GM12878 (cell line): Measurements from ENCODE around the gene CTNNA2. TPM values are rescaled to one million over a fixed set of nuclear protein-coding genes. Genes with fewer than 3 reads are reported as not detected.

Source experiments
- ATAC-seq: fragments of 200-7000 bp; cut with Tn5 transposase; 3 replicates; pipeline ENCODE4 v1.9.1; 2020; ENCODE audit warnings: mild to moderate bottlenecking, moderate library complexity
- BruUV-seq: library from RNA; stranded (reverse); fragments of 400-500 nt; replicated peaks from 2 replicates; lab custom pipeline; 2021; lab: Mats Ljungman, UMichigan
- CTCF ChIA-PET: fragments of 300-600 bp; sonication (Branson Sonifier 250); formaldehyde crosslinking; extraction: SDS; loops from one replicate; lab custom pipeline; 2021; ENCODE audit warnings: inconsistent platforms; lab: Yijun Ruan, JAX
- POLR2A ChIA-PET: fragments of 350-600 bp; formaldehyde crosslinking; extraction: SDS; loops from one replicate; lab custom pipeline; 2021; ENCODE audit warnings: inconsistent platforms; lab: Charles Lee
- RAD21 ChIA-PET: fragments of 300-600 bp; sonication (Branson Sonifier 250); formaldehyde crosslinking; loops from one replicate; lab custom pipeline; 2023; ENCODE audit warnings: antibody characterized with exemption; ENCODE audit not compliant: unreplicated experiment; lab: Charles Lee
- SMC1A ChIA-PET: fragments of 300-600 bp; sonication (Branson Sonifier 250); formaldehyde crosslinking; loops from one replicate; lab custom pipeline; 2023; ENCODE audit not compliant: unreplicated experiment, uncharacterized antibody; lab: Charles Lee
- DNase-seq: peaks from one replicate; pipeline ENCODE4 v3.0.0-alpha.2; 2011; ENCODE audit warnings: low read depth, low spot score
- FAIRE-seq: peaks from 3 replicates; lab custom pipeline; 2011; peaks lifted over from hg19 to GRCh38; lab: Jason Lieb, UNC
- H2AFZ ChIP-seq: 2 replicates; pipeline ENCODE4 v1.6.0; 2011; ENCODE audit warnings: low read depth, low read length, control low read depth; ENCODE audit not compliant: control insufficient read depth
- H3K27ac ChIP-seq: 2 replicates; pipeline ENCODE4 v1.5.1; 2011; ENCODE audit warnings: control low read depth; ENCODE audit not compliant: control insufficient read depth, insufficient read depth
- H3K27me3 ChIP-seq, 2 experiments: replicated peaks in 1 of 2; 2 replicates each; pipeline versions ENCODE4 v1.6.0 to v1.6.1; 2011; ENCODE audit warnings: low read length in 1 of 2; ENCODE audit not compliant: control insufficient read depth in 2 of 2, insufficient read depth in 2 of 2
- H3K36me3 ChIP-seq, 2 experiments: 2 replicates each; pipeline ENCODE4 v1.5.1; 2011; ENCODE audit warnings: low read length in 1 of 2; ENCODE audit not compliant: control insufficient read depth in 2 of 2, insufficient read depth in 2 of 2
- H3K4me1 ChIP-seq: 2 replicates; pipeline ENCODE4 v1.6.1; 2011; ENCODE audit warnings: mild to moderate bottlenecking, low read length, moderate library complexity, mixed read lengths; ENCODE audit not compliant: control insufficient read depth, insufficient read depth
- H3K4me2 ChIP-seq: 2 replicates; pipeline ENCODE4 v1.6.0; 2011; ENCODE audit warnings: control low read depth; ENCODE audit not compliant: control insufficient read depth, insufficient read depth
- H3K4me3 ChIP-seq: fragments of 200-600 bp; sonication (generic); 2 replicates; pipeline ENCODE4 v1.5.1; 2016
- H3K79me2 ChIP-seq: 2 replicates; pipeline ENCODE4 v1.6.0; 2011; ENCODE audit warnings: low read length; ENCODE audit not compliant: control insufficient read depth, insufficient read depth
- H3K9ac ChIP-seq: 2 replicates; pipeline ENCODE4 v1.8.0; 2011; ENCODE audit warnings: low read length, control low read depth, mixed read lengths; ENCODE audit not compliant: control insufficient read depth, insufficient read depth
- H3K9me3 ChIP-seq: replicated peaks from 3 replicates; pipeline ENCODE4 v1.5.1; 2011; ENCODE audit warnings: mild to moderate bottlenecking, low read length; ENCODE audit not compliant: control insufficient read depth, insufficient read depth
- H4K20me1 ChIP-seq: 2 replicates; pipeline ENCODE4 v1.6.0; 2011; ENCODE audit not compliant: control insufficient read depth, insufficient read depth
- CBX3 ChIP-seq: fragments of 200-600 bp; sonication (generic); IDR thresholded peaks from 2 replicates; pipeline ENCODE4 v1.6.1; 2016; ENCODE audit warnings: low read depth, borderline replicate concordance
- CBX5 ChIP-seq: sonication (generic); IDR thresholded peaks from 2 replicates; pipeline ENCODE4 v1.6.1; 2016; ENCODE audit warnings: low read depth, moderate library complexity, mild to moderate bottlenecking, inconsistent platforms
- EP300 ChIP-seq, 2 experiments: fragments of 150-350 bp in 1 of 2; IDR thresholded peaks; 2 replicates each; pipeline ENCODE4 v1.6.1; 2011 to 2012; ENCODE audit warnings: low read depth in 2 of 2, low read length in 2 of 2, borderline replicate concordance in 1 of 2, improper control_type of control experiment in 1 of 2, inconsistent platforms in 1 of 2; ENCODE audit not compliant: control insufficient read depth in 1 of 2
- EZH2 ChIP-seq: IDR thresholded peaks from 2 replicates; pipeline ENCODE4 v1.6.1; 2012; ENCODE audit warnings: low read depth, mild to moderate bottlenecking, control low read depth, inconsistent platforms, low read length, borderline replicate concordance; ENCODE audit not compliant: control insufficient read depth
- FOS ChIP-seq: IDR thresholded peaks from 3 replicates; pipeline ENCODE4 v1.6.1; 2011; ENCODE audit warnings: borderline replicate concordance; ENCODE audit not compliant: insufficient read length; ENCODE audit errors: extremely low read depth
- MEF2A ChIP-seq: IDR thresholded peaks from 2 replicates; pipeline ENCODE4 v1.6.1; 2011; ENCODE audit warnings: low read depth, mild to moderate bottlenecking, low read length, moderate library complexity; ENCODE audit not compliant: insufficient read depth
- NFIC ChIP-seq: IDR thresholded peaks from 2 replicates; pipeline ENCODE4 v1.6.1; 2012; ENCODE audit warnings: low read depth, mild to moderate bottlenecking, inconsistent platforms, low read length, moderate library complexity
- NKRF ChIP-seq: fragments of 450-650 bp; conservative IDR thresholded peaks from 2 replicates; pipeline ENCODE4 v1.6.1; 2017; ENCODE audit warnings: mild to moderate bottlenecking, moderate library complexity
- NRF1 ChIP-seq: conservative IDR thresholded peaks from 2 replicates; pipeline ENCODE4 v1.6.1; 2011; ENCODE audit warnings: mild to moderate bottlenecking, low read depth, low read length, improper control_type of control experiment
- RELA ChIP-seq: fragments of 450-650 bp; IDR thresholded peaks from 2 replicates; pipeline ENCODE4 v1.8.0; 2014; ENCODE audit warnings: borderline replicate concordance; ENCODE audit not compliant: partially characterized antibody
- RFX5 ChIP-seq: IDR thresholded peaks from 2 replicates; pipeline ENCODE4 v1.6.1; 2011; ENCODE audit warnings: low read depth, low read length, improper control_type of control experiment
- SIX5 ChIP-seq: IDR thresholded peaks from 2 replicates; pipeline ENCODE4 v1.6.1; 2011; ENCODE audit warnings: mild to moderate bottlenecking, low read depth, low read length, moderate library complexity; ENCODE audit not compliant: severe bottlenecking
- SP1 ChIP-seq: IDR thresholded peaks from one replicate; pipeline ENCODE4 v1.6.1; 2011; ENCODE audit warnings: low read depth, low read length
- STAT1 ChIP-seq: fragments of 450-650 bp; conservative IDR thresholded peaks from 2 replicates; pipeline ENCODE4 v1.6.1; 2014; ENCODE audit warnings: antibody characterized with exemption, mild to moderate bottlenecking
- WGBS: methylation state at CpG from one replicate; pipeline ENCODE4 v1.1.6; 2016; ENCODE audit warnings: low lambda C conversion rate; ENCODE audit not compliant: insufficient replicate concordance, insufficient coverage; ENCODE audit errors: missing lambda C conversion rate; 5-methylcytosine and 5-hydroxymethylcytosine counted together
- in situ Hi-C: fragments of 300-500 bp; cut with MboI; formaldehyde crosslinking; loops from 9 replicates; pipeline ENCODE4 v1.14.3; 2018; ENCODE audit warnings: mixed read lengths
- intact Hi-C: fragments of 100-400 bp; cut with micrococcal nuclease; formaldehyde crosslinking; loops from one replicate; pipeline ENCODE4 v1.14.2; 2022; ENCODE audit not compliant: unreplicated experiment
- polyA plus RNA-seq, 11 experiments: library from polyadenylated mRNA; depleted of rRNA in 4 of 11; unstranded in 6 of 11; stranded (reverse) in 5 of 11; fragments of >200 nt; fragmentation: Nextera tagmentation in 4 of 11; fragmentation: Illumina TruSeq in 1 of 11; extraction: Ambion mirVana in 4 of 11; extraction: Trizol in 1 of 11; gene quantifications; 1 replicate in 1 of 11; 2 replicates in 10 of 11; pipeline versions ENCODE4 v1.2.1 to v1.2.3, GENCODE V29; 2011 to 2016; ENCODE audit warnings: inconsistent platforms in 2 of 11, missing spikeins in 2 of 11, low read depth in 1 of 11
- total RNA-seq, 4 experiments: library from RNA; depleted of rRNA in 3 of 4; stranded (reverse); fragments of >200 nt in 3 of 4; fragmentation: Illumina TruSeq in 1 of 4; extraction: Trizol in 1 of 4; gene quantifications; 2 replicates each; pipeline versions ENCODE4 v1.2.1 to v1.2.3, GENCODE V29; 2013 to 2021
- TF ChIP-seq, protein P1 (sequence below): IDR thresholded peaks from 2 replicates; pipeline ENCODE4 v1.6.1; 2011; ENCODE audit warnings: borderline replicate concordance, low read depth, mild to moderate bottlenecking, moderate library complexity, low read length; ENCODE audit not compliant: insufficient read depth, poor library complexity, severe bottlenecking
- TF ChIP-seq, protein P2 (sequence below): IDR thresholded peaks from 2 replicates; pipeline ENCODE4 v1.6.1; 2012; ENCODE audit warnings: low read length, inconsistent platforms
- TF ChIP-seq, protein P3 (sequence below): IDR thresholded peaks from 2 replicates; pipeline ENCODE4 v1.6.1; 2012; ENCODE audit warnings: low read depth, low read length, improper control_type of control experiment
- TF ChIP-seq, protein P4 (sequence below): fragments of 450-650 bp; IDR thresholded peaks from 2 replicates; pipeline ENCODE4 v1.6.1; 2016; ENCODE audit warnings: mild to moderate bottlenecking

CTNNA2 gene
- total and polyA plus RNA-seq, 10 of the 15 experiments (the other 5 are each of a cell fraction or from before 2014, with no cell fraction given) = 2.4 to 36.2 (median 6.6) TPM

- in situ Hi-C loops (no loop called here), intact Hi-C loops (no loop called here)
- H3K79me2 ChIP-seq = no peaks in the 10 kb centered on the region
- no peaks in the 10 kb centered on the region for H3K9me3 ChIP-seq
- no peak overlapping the region for H3K4me3 ChIP-seq
- TF ChIP-seq SP1 = no peak
- TF ChIP-seq, protein P1, sequence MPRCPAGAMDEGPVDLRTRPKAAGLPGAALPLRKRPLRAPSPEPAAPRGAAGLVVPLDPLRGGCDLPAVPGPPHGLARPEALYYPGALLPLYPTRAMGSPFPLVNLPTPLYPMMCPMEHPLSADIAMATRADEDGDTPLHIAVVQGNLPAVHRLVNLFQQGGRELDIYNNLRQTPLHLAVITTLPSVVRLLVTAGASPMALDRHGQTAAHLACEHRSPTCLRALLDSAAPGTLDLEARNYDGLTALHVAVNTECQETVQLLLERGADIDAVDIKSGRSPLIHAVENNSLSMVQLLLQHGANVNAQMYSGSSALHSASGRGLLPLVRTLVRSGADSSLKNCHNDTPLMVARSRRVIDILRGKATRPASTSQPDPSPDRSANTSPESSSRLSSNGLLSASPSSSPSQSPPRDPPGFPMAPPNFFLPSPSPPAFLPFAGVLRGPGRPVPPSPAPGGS = no peak
- no peak for TF ChIP-seq EZH2
- no peak for TF ChIP-seq RELA
- TF ChIP-seq MEF2A = no peak
- TF ChIP-seq, protein P2, sequence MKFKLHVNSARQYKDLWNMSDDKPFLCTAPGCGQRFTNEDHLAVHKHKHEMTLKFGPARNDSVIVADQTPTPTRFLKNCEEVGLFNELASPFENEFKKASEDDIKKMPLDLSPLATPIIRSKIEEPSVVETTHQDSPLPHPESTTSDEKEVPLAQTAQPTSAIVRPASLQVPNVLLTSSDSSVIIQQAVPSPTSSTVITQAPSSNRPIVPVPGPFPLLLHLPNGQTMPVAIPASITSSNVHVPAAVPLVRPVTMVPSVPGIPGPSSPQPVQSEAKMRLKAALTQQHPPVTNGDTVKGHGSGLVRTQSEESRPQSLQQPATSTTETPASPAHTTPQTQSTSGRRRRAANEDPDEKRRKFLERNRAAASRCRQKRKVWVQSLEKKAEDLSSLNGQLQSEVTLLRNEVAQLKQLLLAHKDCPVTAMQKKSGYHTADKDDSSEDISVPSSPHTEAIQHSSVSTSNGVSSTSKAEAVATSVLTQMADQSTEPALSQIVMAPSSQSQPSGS = no peak
- TF ChIP-seq NRF1 = no peak
- TF ChIP-seq RFX5 = no peak
- no peak for TF ChIP-seq NFIC
- no peak for TF ChIP-seq STAT1
- TF ChIP-seq FOS = no peak
- no peak for TF ChIP-seq CBX5
- TF ChIP-seq, protein P3, sequence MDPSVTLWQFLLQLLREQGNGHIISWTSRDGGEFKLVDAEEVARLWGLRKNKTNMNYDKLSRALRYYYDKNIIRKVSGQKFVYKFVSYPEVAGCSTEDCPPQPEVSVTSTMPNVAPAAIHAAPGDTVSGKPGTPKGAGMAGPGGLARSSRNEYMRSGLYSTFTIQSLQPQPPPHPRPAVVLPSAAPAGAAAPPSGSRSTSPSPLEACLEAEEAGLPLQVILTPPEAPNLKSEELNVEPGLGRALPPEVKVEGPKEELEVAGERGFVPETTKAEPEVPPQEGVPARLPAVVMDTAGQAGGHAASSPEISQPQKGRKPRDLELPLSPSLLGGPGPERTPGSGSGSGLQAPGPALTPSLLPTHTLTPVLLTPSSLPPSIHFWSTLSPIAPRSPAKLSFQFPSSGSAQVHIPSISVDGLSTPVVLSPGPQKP = no peak
- TF ChIP-seq SIX5 = no peak
- TF ChIP-seq, protein P4, sequence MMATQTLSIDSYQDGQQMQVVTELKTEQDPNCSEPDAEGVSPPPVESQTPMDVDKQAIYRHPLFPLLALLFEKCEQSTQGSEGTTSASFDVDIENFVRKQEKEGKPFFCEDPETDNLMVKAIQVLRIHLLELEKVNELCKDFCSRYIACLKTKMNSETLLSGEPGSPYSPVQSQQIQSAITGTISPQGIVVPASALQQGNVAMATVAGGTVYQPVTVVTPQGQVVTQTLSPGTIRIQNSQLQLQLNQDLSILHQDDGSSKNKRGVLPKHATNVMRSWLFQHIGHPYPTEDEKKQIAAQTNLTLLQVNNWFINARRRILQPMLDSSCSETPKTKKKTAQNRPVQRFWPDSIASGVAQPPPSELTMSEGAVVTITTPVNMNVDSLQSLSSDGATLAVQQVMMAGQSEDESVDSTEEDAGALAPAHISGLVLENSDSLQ = no peak
- TF ChIP-seq EP300 (IDR thresholded peaks at IDR 0.05; ENCODE audit: borderline replicate concordance in 1 of 2, control insufficient read depth in 1 of 2, low read depth in 2 of 2, low read length in 2 of 2) = no peak
- no peak for TF ChIP-seq NKRF
- no peak for TF ChIP-seq CBX3
- POLR2A ChIA-PET = no interaction called here
- no peak overlapping the region for H3K9ac ChIP-seq
- BruUV-seq = no TSS peak
- DNase-seq = no peak
- CTCF ChIA-PET = no interaction called here
- no peaks in the 10 kb centered on the region for H3K27me3 ChIP-seq
- SMC1A ChIA-PET = no interaction called here
- FAIRE-seq = no peak
- no peaks in the 10 kb centered on the region for H3K4me1 ChIP-seq
- WGBS = 36% methylated on average over 3 of the region's 3 CpGs
- RAD21 ChIA-PET = no interaction called here
- H3K36me3 ChIP-seq = no peaks in the 10 kb centered on the region
- no peaks in the 10 kb centered on the region for H4K20me1 ChIP-seq
- no peak overlapping the region for H3K4me2 ChIP-seq
- ATAC-seq = no peak
- no peak overlapping the region for H3K27ac ChIP-seq
- H2AFZ ChIP-seq = no peak overlapping the region
These were observed 499.2 kb downstream of the CTNNA2 start for GRCh38 chr2:80012061-80012460.
